ENCODE measurements around the gene DLX1. TPM values are rescaled to one million over a fixed set of nuclear protein-coding genes. Genes with fewer than 3 reads are reported as not detected.
A peak's percentile ranks its signal among the peaks of the same experiment; 100 is the strongest.

The DLX1 gene
- polyA plus RNA-seq, result 1 to 10 TPM in 1 of 4 donors, under 1 TPM in 1, not detected in 2; 0.47 to 1.3 TPM
- long read RNA-seq, donor 1, result 0 reads
- long read RNA-seq, donor 2, result 0 reads
- long read RNA-seq, donor 3, result 0 reads
- long read RNA-seq, donor 4, result 0 reads
- long read RNA-seq, donor 5, result 0 reads
- long read RNA-seq, donor 6, partial matches to known transcripts, result 0 of 1 reads
- long read RNA-seq, donor 6, other reads (novel, unspliced or antisense), result 0 of 1 reads
- long read RNA-seq, donor 7, result 0 reads
- long read RNA-seq, donor 8, result 0 reads
- long read RNA-seq, donor 9, result 0 reads
- long read RNA-seq, donor 10, partial matches to known transcripts, result 0 of 6 reads
- long read RNA-seq, donor 10, other reads (novel, unspliced or antisense), result 0 of 6 reads

DNA sequence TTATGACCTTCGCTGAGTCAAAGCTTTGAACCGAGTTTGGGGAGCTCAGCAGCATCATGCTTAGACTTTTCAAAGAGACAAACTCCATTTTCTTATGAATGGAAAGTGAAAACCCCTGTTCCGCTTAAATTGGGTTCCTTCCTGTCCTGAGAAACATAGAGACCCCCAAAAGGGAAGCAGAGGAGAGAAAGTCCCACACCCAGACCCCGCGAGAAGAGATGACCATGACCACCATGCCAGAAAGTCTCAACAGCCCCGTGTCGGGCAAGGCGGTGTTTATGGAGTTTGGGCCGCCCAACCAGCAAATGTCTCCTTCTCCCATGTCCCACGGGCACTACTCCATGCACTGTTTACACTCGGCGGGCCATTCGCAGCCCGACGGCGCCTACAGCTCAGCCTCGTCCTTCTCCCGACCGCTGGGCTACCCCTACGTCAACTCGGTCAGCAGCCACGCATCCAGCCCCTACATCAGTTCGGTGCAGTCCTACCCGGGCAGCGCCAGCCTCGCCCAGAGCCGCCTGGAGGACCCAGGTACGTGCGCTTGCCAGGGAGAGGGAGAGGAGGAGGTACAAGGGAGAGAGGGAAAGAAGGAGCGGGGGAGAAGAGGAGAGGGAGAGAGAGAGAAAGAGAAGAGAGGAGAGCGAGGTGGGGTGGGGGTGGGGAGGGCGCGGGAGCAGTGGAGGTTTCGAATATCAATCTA, at the start of gene DLX1:
DLX1 (plus strand) TSS at position 48 of the 700 bp plus-strand sequence; CDS start at position 219, 171 bp downstream.
- Histone ChIP-seq H3K4me1 (ENCODE audit: control insufficient read depth in 3 of 3, insufficient read depth in 2 of 3, low read depth in 1 of 3, low read length in 2 of 3) (peaks cover 5 to 15% (median 9%) of the 10 kb centered on the region in 3 donors), H3K27ac (ENCODE audit: low read depth in 1 of 3, low read length in 2 of 3) (peak within 1 kb of the TSS in 1 of 3 donors; percentile 40), H3K9me3 (ENCODE audit: control insufficient read depth in 2 of 2, insufficient read depth in 1 of 2, low read depth in 1 of 2, low read length in 1 of 2) (peaks cover 0 to 3% of the 10 kb centered on the region in 2 donors), H3K27me3 (ENCODE audit: control insufficient read depth in 3 of 3, insufficient read depth in 3 of 3, low read length in 3 of 3) (peaks cover 21 to 100% (median 86%) of the 10 kb centered on the region in 3 donors), H3K36me3 (ENCODE audit: control insufficient read depth in 3 of 3, insufficient read depth in 2 of 3, low read depth in 1 of 3, low read length in 3 of 3) (no peaks in the 10 kb centered on the region), H3K4me3 (ENCODE audit: low read depth in 1 of 3, low read length in 3 of 3) (peak within 1 kb of the TSS in 2 of 3 donors; percentile 37 to 50)
- no peak for DNase-seq
- 4 to 8% (median 6%) methylated on average over 34 of the region's 34 CpGs for WGBS, 3 donors
- FAIRE-seq, result no peak

GRCh38 chr2:172038121-172038520, 47.2 kb upstream of the DLX1 start:
- FAIRE-seq, result no peak

GRCh38 chr2:172038604-172039003, 46.7 kb upstream of the DLX1 start:
- H3K4me1 ChIP-seq (ENCODE audit: control insufficient read depth in 3 of 3, insufficient read depth in 2 of 3, low read depth in 1 of 3, low read length in 2 of 3), result no peaks in the 10 kb centered on the region
- no peak for DNase-seq
- WGBS, 3 donors, result 93 to 95% (median 94%) methylated on average over 2 of the region's 2 CpGs
- FAIRE-seq, result no peak
- no peaks in the 10 kb centered on the region for H3K36me3 ChIP-seq (ENCODE audit: control insufficient read depth in 3 of 3, insufficient read depth in 2 of 3, low read depth in 1 of 3, low read length in 3 of 3)
- H3K4me3 ChIP-seq (ENCODE audit: low read depth in 1 of 3, low read length in 3 of 3), result no peak overlapping the region
- H3K27ac ChIP-seq (ENCODE audit: low read depth in 1 of 3, low read length in 2 of 3), result no peak overlapping the region
- H3K27me3 ChIP-seq (ENCODE audit: control insufficient read depth in 3 of 3, insufficient read depth in 3 of 3, low read length in 3 of 3), result no peaks in the 10 kb centered on the region
- no peaks in the 10 kb centered on the region for H3K9me3 ChIP-seq (ENCODE audit: control insufficient read depth in 2 of 2, insufficient read depth in 1 of 2, low read depth in 1 of 2, low read length in 1 of 2)

More at GRCh38 chr2:172038121-172038520, 47.2 kb upstream of the DLX1 start:
- 82 to 91% (median 89%) methylated on average over 3 of the region's 3 CpGs for WGBS, 3 donors
- H3K27me3 ChIP-seq (ENCODE audit: control insufficient read depth in 3 of 3, insufficient read depth in 3 of 3, low read length in 3 of 3), result no peaks in the 10 kb centered on the region
- H3K4me3 ChIP-seq (ENCODE audit: low read depth in 1 of 3, low read length in 3 of 3), result no peak overlapping the region
- H3K4me1 ChIP-seq (ENCODE audit: control insufficient read depth in 3 of 3, insufficient read depth in 2 of 3, low read depth in 1 of 3, low read length in 2 of 3), result no peaks in the 10 kb centered on the region
- H3K36me3 ChIP-seq (ENCODE audit: control insufficient read depth in 3 of 3, insufficient read depth in 2 of 3, low read depth in 1 of 3, low read length in 3 of 3), result no peaks in the 10 kb centered on the region
- no peak overlapping the region for H3K27ac ChIP-seq (ENCODE audit: low read depth in 1 of 3, low read length in 2 of 3)
- no peaks in the 10 kb centered on the region for H3K9me3 ChIP-seq (ENCODE audit: control insufficient read depth in 2 of 2, insufficient read depth in 1 of 2, low read depth in 1 of 2, low read length in 1 of 2)
- DNase-seq, result no peak

- 73 to 90% (median 83%) methylated on average over 3 of the region's 3 CpGs for WGBS, 3 donors
- FAIRE-seq, result no peak
- DNase-seq, result no peak
These were observed 46.1 kb upstream of the DLX1 start for GRCh38 chr2:172039011-172039704.

DNA sequence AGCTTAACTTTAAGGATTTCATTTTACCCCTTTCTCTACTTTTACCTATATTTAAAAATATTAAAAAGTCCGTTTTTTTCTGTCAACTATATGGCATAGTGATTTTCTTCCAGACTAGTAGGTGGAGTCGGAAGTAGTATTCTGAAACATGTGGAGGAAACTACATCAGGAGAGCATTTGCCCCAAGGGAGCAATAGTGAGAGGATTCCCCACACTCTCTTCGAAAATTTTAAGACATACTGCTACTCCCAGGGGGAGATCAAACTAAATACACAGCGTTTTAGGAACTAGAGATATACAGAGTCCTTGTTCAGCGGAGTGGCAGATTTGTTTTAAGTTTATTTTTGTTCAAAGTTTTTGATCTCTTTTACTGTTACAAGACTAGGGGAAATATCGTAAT, 45.0 kb upstream of the DLX1 start:
- Histone ChIP-seq H3K27me3 (ENCODE audit: control insufficient read depth in 3 of 3, insufficient read depth in 3 of 3, low read length in 3 of 3) (no peaks in the 10 kb centered on the region), H3K4me1 (ENCODE audit: control insufficient read depth in 3 of 3, insufficient read depth in 2 of 3, low read depth in 1 of 3, low read length in 2 of 3) (no peaks in the 10 kb centered on the region), H3K36me3 (ENCODE audit: control insufficient read depth in 3 of 3, insufficient read depth in 2 of 3, low read depth in 1 of 3, low read length in 3 of 3) (no peaks in the 10 kb centered on the region), H3K4me3 (ENCODE audit: low read depth in 1 of 3, low read length in 3 of 3) (no peak overlapping the region), H3K9me3 (ENCODE audit: control insufficient read depth in 2 of 2, insufficient read depth in 1 of 2, low read depth in 1 of 2, low read length in 1 of 2) (no peaks in the 10 kb centered on the region), H3K27ac (ENCODE audit: low read depth in 1 of 3, low read length in 2 of 3) (no peak overlapping the region)
- DNase-seq, result no peak
- 80 to 94% (median 92%) methylated on average over 6 of the region's 6 CpGs for WGBS, 3 donors
- FAIRE-seq, result no peak

More at GRCh38 chr2:172039011-172039704, 46.1 kb upstream of the DLX1 start:
- Histone ChIP-seq H3K36me3 (ENCODE audit: control insufficient read depth in 3 of 3, insufficient read depth in 2 of 3, low read depth in 1 of 3, low read length in 3 of 3) (no peaks in the 10 kb centered on the region), H3K4me1 (ENCODE audit: control insufficient read depth in 3 of 3, insufficient read depth in 2 of 3, low read depth in 1 of 3, low read length in 2 of 3) (no peaks in the 10 kb centered on the region), H3K9me3 (ENCODE audit: control insufficient read depth in 2 of 2, insufficient read depth in 1 of 2, low read depth in 1 of 2, low read length in 1 of 2) (no peaks in the 10 kb centered on the region), H3K4me3 (ENCODE audit: low read depth in 1 of 3, low read length in 3 of 3) (no peak overlapping the region), H3K27ac (ENCODE audit: low read depth in 1 of 3, low read length in 2 of 3) (no peak overlapping the region), H3K27me3 (ENCODE audit: control insufficient read depth in 3 of 3, insufficient read depth in 3 of 3, low read length in 3 of 3) (no peaks in the 10 kb centered on the region)

DNA sequence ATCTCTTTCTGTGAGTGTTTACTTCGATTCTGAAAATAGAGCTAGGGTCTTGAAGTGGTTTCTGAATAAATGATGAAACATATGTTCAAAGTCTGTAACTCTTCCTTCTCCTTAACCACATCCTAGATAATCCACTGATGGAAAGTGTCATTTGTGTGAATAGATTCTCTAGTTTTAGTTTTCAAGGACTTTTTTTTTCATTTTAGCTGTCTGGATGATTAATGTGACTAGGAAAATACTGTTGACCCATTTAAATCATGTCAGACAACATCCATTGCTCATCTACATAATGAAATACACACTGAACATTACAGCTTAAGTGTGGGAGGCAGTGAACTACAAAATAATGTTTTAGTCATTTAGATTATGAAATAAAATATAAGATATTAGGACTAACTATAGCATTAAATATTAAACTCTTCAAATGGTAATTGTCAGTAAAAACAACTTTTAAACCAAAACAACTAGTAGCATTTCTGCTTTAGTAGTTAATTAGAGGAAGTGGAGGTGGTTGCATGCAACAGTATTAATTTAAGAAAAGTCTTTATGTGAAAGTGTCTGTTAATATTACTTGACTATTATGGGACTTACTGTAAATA, 39.1 kb upstream of the DLX1 start:
- Histone ChIP-seq H3K4me3 (ENCODE audit: low read depth in 1 of 3, low read length in 3 of 3) (no peak overlapping the region), H3K36me3 (ENCODE audit: control insufficient read depth in 3 of 3, insufficient read depth in 2 of 3, low read depth in 1 of 3, low read length in 3 of 3) (no peaks in the 10 kb centered on the region), H3K27me3 (ENCODE audit: control insufficient read depth in 3 of 3, insufficient read depth in 3 of 3, low read length in 3 of 3) (no peaks in the 10 kb centered on the region), H3K9me3 (ENCODE audit: control insufficient read depth in 2 of 2, insufficient read depth in 1 of 2, low read depth in 1 of 2, low read length in 1 of 2) (no peaks in the 10 kb centered on the region), H3K4me1 (ENCODE audit: control insufficient read depth in 3 of 3, insufficient read depth in 2 of 3, low read depth in 1 of 3, low read length in 2 of 3) (no peaks in the 10 kb centered on the region), H3K27ac (ENCODE audit: low read depth in 1 of 3, low read length in 2 of 3) (no peak overlapping the region)
- DNase-seq, result no peak
- 49 to 70% (median 59%) methylated on average over 1 of the region's 1 CpG for WGBS, 3 donors
- FAIRE-seq, result peak; percentile 15

- H3K27me3 ChIP-seq (ENCODE audit: control insufficient read depth in 3 of 3, insufficient read depth in 3 of 3, low read length in 3 of 3), result no peaks in the 10 kb centered on the region
- WGBS, 3 donors, result 64 to 79% (median 67%) methylated on average over 3 of the region's 3 CpGs
- no peak overlapping the region for H3K27ac ChIP-seq (ENCODE audit: low read depth in 1 of 3, low read length in 2 of 3)
- no peaks in the 10 kb centered on the region for H3K9me3 ChIP-seq (ENCODE audit: control insufficient read depth in 2 of 2, insufficient read depth in 1 of 2, low read depth in 1 of 2, low read length in 1 of 2)
- DNase-seq (no peak), FAIRE-seq (no peak)
- no peaks in the 10 kb centered on the region for H3K4me1 ChIP-seq (ENCODE audit: control insufficient read depth in 3 of 3, insufficient read depth in 2 of 3, low read depth in 1 of 3, low read length in 2 of 3)
- H3K36me3 ChIP-seq (ENCODE audit: control insufficient read depth in 3 of 3, insufficient read depth in 2 of 3, low read depth in 1 of 3, low read length in 3 of 3), result no peaks in the 10 kb centered on the region
- H3K4me3 ChIP-seq (ENCODE audit: low read depth in 1 of 3, low read length in 3 of 3), result no peak overlapping the region
These were observed 38.3 kb upstream of the DLX1 start for GRCh38 chr2:172046866-172047565.
